Measurements from ENCODE around the gene POC5.
"Not testable (repeated sequence)": the region's sequence is repeated elsewhere in the genome, so short reads cannot be mapped to it uniquely, and the experiment has no call there.

The POC5 gene

DNA sequence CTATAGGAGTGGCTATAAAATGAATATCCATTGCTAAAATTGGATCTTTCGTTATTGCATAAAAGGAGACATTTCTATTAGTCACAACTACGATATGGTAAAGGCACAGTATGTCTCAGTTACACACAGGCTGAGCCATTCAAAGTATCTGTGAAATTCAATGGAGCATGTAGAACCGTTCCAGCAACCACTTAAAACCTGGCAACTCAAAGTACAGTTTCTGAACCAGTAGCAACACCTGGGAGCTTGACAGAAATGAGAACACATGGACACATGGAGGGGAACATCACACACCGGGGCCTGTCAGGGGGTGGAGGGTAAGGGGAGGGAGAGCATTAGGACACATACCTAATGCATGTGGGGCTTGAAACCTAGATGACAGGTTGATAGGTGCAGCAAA lies 15.4 kb downstream of the POC5 start:
- no peak for DNase-seq

- not testable (repeated sequence) for DNase-seq
These were observed 21.5 kb downstream of the POC5 start for GRCh38 chr5:75695472-75696351.

DNA sequence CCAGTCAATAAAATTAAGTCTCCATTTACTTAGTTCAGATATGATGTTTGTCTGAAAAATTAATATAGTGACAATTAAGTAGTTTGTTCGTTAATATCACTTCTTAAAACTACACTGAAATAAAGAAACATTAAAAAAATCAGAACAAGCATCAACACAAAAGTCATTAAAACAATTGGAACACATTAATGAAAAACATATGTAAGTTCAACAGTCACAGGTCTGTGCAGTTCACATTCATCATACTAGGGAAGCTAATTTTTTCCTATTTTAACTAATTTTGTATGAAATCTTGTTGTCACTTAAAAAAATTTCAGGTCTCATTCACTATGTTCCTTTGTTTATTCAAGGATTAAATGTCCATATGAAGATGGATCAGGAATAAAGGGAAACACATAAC lies 22.5 kb downstream of the POC5 start:
- no peak for DNase-seq

GRCh38 chr5:75690669-75691068 lies 26.6 kb downstream of the POC5 start:
- DNase-seq = no peak

DNA sequence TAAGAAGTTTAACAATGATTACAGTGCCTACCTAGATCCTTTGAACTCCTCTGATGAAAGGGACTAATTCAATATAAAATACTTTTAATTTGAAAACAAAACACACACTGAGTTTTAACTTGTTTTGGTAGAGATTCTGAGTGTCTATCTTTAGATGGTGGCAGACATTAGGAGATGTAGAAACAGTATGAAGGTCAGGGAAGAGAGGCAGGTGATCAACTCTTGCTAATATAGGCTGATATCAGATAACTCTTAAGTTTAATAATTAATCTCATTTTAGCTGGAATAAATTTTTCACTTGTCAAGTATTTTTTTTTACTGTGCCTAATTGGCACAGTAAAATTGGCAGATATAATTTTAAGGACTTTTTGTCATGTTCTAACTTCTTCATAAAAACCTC lies 30.8 kb downstream of the POC5 start:
- no peak for DNase-seq

GRCh38 chr5:75685141-75685540 lies 32.1 kb downstream of the POC5 start:
- DNase-seq = no peak

DNA sequence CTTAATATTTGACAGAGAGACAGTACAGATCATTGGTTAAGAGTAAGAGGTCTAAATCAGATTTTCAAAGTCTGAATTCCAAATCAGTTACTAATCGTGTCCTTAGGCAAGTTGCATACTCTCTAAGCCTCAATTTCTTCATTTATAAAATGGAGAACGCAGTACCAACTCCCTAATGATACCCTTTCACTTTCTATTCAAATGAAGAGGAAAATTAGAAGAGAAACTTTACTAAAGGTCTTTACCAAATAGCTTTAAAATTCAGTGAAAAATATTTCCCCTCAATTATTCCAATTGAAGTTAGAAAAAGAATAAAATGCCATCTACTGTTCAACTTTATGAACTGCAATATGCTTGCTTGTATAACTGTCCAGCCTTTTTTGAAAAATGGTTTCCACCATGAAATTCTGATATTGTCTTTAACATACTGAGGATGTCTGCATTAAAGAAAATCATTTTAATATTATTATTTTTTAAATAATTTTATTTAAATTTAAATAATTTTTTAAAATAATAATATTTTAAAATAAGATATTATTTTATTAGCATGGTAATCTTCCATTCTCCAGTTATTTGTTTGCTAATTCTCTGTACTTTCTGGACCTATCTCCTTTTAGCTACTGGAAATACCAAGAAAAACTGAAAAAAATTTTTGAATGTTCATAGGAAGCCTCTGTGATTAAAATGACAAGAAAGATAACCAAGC lies 36.0 kb downstream of the POC5 start:
- DNase-seq = peak; percentile 57

- peak; percentile 52 for DNase-seq
These were observed 39.1 kb downstream of the POC5 start for GRCh38 chr5:75678155-75678554.

- DNase-seq = peak; percentile 16
These were observed 39.6 kb downstream of the POC5 start for GRCh38 chr5:75677607-75678006.

GRCh38 chr5:75675783-75676182 lies 41.5 kb downstream of the POC5 start:
- no peak for DNase-seq

GRCh38 chr5:75672616-75673015 lies 44.6 kb downstream of the POC5 start:
- DNase-seq = no peak

GRCh38 chr5:75671506-75671905 lies 45.7 kb downstream of the POC5 start:
- no peak for DNase-seq

DNA sequence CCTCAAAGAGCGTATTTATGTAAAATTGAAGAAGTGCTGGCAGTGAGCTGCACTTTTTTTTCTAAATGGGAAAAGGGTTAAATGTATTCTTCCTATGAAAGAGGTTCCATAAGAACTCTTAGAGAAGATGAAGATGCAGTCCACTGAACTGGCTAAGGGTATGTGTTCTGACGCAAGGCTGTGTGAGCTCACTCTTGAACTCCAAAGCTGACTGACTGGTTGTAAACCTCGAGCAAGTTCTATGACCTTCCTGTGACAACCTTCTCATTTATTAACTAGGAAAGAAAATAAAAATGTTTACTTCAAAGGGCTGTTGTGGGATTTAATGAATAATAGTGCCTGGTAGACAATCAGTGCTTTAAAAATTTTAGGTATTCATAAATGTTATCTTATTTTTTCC lies 46.7 kb downstream of the POC5 start:
- no peak for DNase-seq

- peak; percentile 52 for DNase-seq
These were observed 48.1 kb downstream of the POC5 start for GRCh38 chr5:75668977-75669689.

DNA sequence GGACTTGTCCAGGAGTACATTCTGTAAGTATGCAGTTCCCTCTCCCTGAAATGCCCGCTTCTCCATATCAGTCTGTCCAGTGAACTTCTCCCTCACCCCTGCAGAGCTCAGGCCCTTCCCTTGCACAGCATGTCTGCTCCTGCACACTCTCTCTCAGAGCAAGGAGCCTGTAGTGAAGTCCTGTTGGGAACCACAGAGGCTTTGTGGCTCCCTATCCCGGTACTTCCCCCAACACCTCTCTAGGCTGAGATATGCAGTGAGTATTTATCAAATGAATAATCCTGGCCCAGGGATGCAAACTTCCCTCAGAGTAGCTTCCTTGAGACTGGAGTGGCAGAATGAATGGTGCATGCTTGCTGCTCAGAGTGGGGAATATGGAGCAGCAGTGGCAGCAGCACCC lies 48.8 kb downstream of the POC5 start:
- DNase-seq = no peak

GRCh38 chr5:75667586-75667985 lies 49.7 kb downstream of the POC5 start:
- no peak for DNase-seq

GRCh38 chr5:75666801-75667200 lies 50.4 kb downstream of the POC5 start:
- no peak for DNase-seq

GRCh38 chr5:75664979-75665378 lies 52.3 kb downstream of the POC5 start:
- no peak for DNase-seq

DNA sequence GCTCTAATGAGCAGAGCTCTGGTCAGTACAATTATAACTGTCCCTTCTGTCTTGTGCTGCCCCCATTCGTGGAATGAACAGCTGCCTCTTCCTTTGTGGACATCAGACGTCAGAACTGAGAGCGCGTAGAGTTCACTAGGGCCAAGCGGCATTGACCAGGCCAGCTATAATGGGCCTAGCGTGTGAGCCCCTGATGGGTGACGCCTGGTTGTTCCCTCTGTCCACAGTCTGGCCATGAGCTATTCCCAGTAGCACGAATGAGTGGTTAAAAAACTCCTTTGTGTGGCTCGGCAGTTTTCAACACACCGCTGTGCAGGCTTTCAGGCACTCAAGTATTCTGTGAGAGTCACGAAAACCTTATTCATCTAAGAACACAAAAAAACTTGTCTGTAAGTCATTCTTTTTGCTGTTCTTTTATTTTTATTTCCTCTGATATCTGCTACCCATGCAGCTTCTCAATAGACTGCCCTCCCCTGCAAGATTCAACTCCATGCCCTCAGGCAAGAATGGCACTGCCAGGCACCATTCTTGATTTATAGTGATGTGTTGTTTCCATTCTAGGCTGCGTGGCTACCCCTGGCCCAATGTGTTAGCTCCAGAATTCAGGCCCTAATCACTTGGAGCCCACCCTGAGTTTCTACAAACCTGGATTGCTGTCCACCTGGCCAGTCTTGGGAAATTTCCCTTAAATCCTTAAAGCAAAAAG lies 53.5 kb downstream of the POC5 start:
- no peak for DNase-seq

- no peak for DNase-seq
These were observed 55.2 kb downstream of the POC5 start for GRCh38 chr5:75662061-75662460.

DNA sequence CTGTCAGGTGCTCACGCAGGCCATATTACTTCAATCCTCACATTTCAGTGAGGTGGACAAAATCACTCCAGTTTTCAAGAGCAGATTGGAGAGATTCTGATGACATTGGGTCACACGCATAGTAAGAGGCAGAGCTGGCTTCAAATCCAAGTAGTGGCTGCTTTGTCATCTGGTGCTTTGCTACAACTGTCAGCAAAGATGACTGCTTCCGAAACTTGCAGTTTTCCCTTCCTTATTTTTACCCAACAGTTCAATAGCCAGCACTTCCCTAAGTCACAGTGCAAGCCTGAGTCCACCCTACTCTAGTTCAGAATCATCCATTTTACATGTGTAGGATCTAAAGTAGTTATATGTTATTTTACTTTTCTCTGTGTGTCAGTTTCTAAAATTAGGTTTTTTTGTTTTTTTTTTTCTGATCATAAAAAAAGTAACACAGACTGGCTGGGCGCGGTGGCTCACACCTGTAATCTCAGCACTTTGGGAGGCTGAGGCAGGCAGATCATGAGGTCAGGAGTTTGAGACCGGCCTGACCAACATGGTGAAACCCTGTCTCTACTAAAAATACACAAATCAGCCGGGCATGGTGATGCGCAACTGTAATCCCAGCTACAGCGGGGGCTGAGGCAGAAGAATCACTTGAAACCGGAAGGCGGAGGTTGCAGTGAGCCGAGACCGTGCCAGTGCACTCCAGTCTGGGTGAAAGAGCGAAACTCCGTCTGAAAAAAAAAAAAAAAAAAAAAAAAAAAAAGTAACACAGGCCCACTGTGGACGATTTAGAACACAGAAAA lies 56.4 kb downstream of the POC5 start:
- DNase-seq = no peak

DNA sequence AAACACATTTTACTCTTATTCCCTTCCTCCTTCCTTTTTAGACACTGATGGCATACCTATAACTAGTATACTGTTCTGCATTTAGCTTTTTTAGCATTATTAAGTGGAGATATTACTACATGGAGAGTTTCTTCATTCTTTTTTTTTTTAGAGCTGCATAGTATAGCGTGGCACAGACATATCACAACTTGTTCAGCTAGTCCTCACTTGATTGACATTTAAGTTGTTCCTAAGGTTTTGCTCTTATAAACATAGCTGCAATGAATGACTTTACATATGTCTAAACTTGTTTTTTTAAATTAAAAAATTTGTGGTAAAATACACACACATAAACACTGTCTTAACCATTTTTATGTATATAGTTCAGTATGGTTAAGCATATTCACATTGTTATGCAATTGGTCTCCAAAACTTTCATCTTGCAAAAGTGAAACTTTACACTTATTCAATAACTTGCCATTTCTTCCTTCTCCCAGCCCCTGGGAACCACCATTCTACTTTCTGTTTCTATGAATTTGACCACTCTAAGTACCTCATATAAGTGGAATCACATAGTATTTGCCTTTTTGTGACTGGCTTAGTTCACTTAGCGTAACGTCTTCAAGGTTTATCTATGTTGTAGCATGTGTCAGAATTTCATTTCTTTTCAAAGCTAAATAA lies 57.3 kb downstream of the POC5 start:
- no peak for DNase-seq

Data from CD4-positive, alpha-beta T cell treated with Interleukin-17A for 1 hour (primary cell).